Measurements from ENCODE around the gene SND1. TPM values are rescaled to one million over a fixed set of nuclear protein-coding genes. Genes with fewer than 3 reads are reported as not detected.
A peak's percentile ranks its signal among the peaks of the same experiment; 100 is the strongest.

SND1 gene
- total RNA-seq, 6 experiments from 2014 or later: 77.5 to 150 (median 126) TPM

DNA sequence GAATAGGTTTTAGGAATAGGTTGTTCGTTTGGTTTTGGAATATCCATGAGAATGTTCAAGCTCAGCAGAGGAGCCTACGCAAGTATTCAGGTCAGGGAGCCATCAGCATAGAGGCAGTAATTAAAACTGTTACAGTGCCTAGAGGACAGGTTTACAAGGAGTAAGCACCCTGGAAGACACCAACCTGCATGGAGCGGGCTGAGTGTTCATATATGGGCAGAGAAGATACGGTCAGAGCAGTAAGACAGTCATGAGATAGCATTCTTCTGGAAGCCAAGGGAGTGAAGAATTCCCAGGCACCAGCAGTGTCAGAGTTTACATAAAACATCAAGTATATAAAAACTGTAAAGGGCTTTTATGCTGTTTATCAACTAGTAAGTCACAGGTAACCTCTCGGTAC lies 282.7 kb downstream of the SND1 start:
- Histone ChIP-seq H3K36me3 (peaks cover 0 to 7% (median 1%) of the 10 kb centered on the region in 4 donors), H3K4me3 (no peak overlapping the region), H3K4me1 (no peaks in the 10 kb centered on the region), H3K27ac (no peak overlapping the region), H3K27me3 (no peaks in the 10 kb centered on the region), H3K9me3 (no peaks in the 10 kb centered on the region)
- WGBS (ENCODE audit: insufficient coverage, low coverage, low lambda C conversion rate, missing lambda C conversion rate): 98% methylated on average over 5 of the region's 5 CpGs
- ATAC-seq (no peak), DNase-seq (no peak)
- TF ChIP-seq POLR2A (IDR thresholded peaks at IDR 0.05): no peak
- TF ChIP-seq, protein P1, sequence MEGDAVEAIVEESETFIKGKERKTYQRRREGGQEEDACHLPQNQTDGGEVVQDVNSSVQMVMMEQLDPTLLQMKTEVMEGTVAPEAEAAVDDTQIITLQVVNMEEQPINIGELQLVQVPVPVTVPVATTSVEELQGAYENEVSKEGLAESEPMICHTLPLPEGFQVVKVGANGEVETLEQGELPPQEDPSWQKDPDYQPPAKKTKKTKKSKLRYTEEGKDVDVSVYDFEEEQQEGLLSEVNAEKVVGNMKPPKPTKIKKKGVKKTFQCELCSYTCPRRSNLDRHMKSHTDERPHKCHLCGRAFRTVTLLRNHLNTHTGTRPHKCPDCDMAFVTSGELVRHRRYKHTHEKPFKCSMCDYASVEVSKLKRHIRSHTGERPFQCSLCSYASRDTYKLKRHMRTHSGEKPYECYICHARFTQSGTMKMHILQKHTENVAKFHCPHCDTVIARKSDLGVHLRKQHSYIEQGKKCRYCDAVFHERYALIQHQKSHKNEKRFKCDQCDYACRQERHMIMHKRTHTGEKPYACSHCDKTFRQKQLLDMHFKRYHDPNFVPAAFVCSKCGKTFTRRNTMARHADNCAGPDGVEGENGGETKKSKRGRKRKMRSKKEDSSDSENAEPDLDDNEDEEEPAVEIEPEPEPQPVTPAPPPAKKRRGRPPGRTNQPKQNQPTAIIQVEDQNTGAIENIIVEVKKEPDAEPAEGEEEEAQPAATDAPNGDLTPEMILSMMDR (IDR thresholded peaks at IDR 0.05): no peak
- intact Hi-C loops (cut with DNase I): no loop called here

DNA sequence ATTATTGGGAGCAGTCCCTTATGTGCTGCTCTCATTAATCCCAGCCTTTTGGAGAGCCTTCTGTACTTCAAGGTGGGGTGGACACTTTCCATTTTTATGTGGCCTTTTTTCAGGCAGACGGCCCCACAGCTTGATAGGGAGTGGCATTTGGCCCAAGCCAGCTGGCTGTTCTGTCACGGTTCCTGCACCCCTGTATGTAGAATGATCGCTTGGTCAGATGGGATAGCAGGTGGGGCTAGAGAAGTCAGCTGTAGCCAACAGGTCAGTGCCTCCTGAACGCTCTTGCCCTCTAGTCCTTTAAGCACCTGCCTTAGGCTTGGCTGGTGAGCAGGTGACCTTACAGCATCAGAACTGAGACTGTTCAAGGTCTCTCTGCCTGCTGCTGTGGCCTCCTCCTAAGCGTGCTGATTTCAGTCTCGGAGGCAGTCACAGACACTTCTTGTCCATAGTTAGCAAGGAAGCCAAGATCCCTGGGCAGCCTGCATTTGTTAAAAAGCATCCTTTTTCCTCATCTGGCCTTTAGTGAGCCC lies 283.9 kb downstream of the SND1 start:
- intact Hi-C loops (cut with DNase I): no loop called here
- no peak overlapping the region for H3K4me3 ChIP-seq
- TF ChIP-seq POLR2A (IDR thresholded peaks at IDR 0.05): no peak
- TF ChIP-seq, protein P1 (IDR thresholded peaks at IDR 0.05): no peak
- no peaks in the 10 kb centered on the region for H3K9me3 ChIP-seq
- no peak for DNase-seq
- ATAC-seq: peak; percentile 14 to 33 (median 22)
- H3K27ac ChIP-seq: no peak overlapping the region
- 81% methylated on average over 2 of the region's 6 CpGs for WGBS (ENCODE audit: insufficient coverage, low coverage, low lambda C conversion rate, missing lambda C conversion rate)
- no peaks in the 10 kb centered on the region for H3K27me3 ChIP-seq
- no peaks in the 10 kb centered on the region for H3K4me1 ChIP-seq
- H3K36me3 ChIP-seq: no peaks in the 10 kb centered on the region

DNA sequence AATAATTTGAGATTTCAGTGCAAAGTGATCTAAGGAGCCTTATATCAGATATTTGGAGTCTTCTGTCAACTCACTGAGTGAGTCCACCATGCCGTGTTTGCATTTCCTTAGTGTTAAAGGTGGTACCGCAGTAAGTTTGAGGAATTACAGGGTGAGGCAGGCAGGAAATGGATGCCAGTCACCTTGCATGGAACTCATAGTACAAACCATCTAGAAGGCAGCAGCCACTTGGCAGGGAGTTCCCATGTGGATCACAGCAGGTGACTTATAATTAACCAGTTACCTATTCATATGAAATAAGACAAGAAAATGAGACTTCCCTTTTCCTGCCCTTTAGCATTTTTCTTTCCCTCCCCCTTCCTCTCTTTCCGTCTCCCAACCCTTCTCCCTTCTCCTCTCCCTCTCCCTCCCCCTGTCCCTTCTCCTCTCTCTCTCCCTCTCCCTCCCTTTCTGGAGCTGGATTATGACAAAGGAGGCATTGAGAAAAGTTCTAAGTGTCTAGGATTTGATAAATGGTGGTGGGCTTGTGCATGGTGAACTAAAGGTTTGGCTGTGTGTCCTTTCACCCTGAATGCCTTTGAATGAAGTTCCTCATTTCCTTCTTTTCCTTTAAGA lies 285.2 kb downstream of the SND1 start:
- peaks cover 0 to under 1% (median 0%) of the 10 kb centered on the region in 4 donors for H3K36me3 ChIP-seq
- no peak for DNase-seq
- intact Hi-C loops (cut with DNase I): no loop called here
- ATAC-seq: no peak
- H3K27ac ChIP-seq: no peak overlapping the region
- no peaks in the 10 kb centered on the region for H3K9me3 ChIP-seq
- no peak overlapping the region for H3K4me3 ChIP-seq
- no peaks in the 10 kb centered on the region for H3K27me3 ChIP-seq
- no peaks in the 10 kb centered on the region for H3K4me1 ChIP-seq
- WGBS (ENCODE audit: insufficient coverage, low coverage, low lambda C conversion rate, missing lambda C conversion rate): 71% methylated on average over 2 of the region's 3 CpGs
- TF ChIP-seq, protein P1 (IDR thresholded peaks at IDR 0.05): no peak
- no peak for TF ChIP-seq POLR2A (IDR thresholded peaks at IDR 0.05)

DNA sequence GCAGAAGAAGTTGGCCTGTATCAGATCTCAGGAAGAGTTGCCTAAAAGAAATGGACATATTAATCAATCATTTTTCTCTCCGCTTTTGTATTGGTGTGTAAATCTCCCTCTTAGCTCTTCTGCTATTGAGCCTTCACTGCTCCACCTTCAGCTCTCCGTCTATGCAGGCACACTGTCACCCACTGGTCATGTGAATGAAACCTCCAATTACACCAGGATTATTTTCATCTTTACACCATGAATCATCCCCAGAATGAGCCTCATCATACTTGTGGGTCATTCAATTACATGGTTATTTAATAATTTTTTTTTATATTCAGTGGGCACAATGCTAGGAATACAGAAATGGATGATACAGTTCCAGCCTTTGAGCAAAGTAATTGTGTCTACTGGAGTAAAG lies 286.6 kb downstream of the SND1 start:
- no peaks in the 10 kb centered on the region for H3K9me3 ChIP-seq
- WGBS (ENCODE audit: insufficient coverage, low coverage, low lambda C conversion rate, missing lambda C conversion rate): 95% methylated on average over 2 of the region's 2 CpGs
- peaks cover 0 to 8% (median 2%) of the 10 kb centered on the region in 4 donors for H3K36me3 ChIP-seq
- H3K4me3 ChIP-seq: no peak overlapping the region
- no peaks in the 10 kb centered on the region for H3K27me3 ChIP-seq
- no peak for DNase-seq
- intact Hi-C loops (cut with DNase I): no loop called here
- no peaks in the 10 kb centered on the region for H3K4me1 ChIP-seq
- ATAC-seq: peak in 1 of 4 donors; percentile 43
- no peak overlapping the region for H3K27ac ChIP-seq
- TF ChIP-seq, protein P1 (IDR thresholded peaks at IDR 0.05): no peak
- TF ChIP-seq POLR2A (IDR thresholded peaks at IDR 0.05): no peak

Data from right lobe of liver (tissue), 6 donors.